ENCODE measurements around the gene DOHH. TPM values are rescaled to one million over a fixed set of nuclear protein-coding genes. Genes with fewer than 3 reads are reported as not detected.

The DOHH gene
- total RNA-seq: 1 to 10 TPM; 4.1 to 5.2 TPM
- total RNA-seq: 8.3 to 10.7 reads per million in 2 donors

- DNase-seq (peak; percentile 77 to 88 (median 86)), ATAC-seq (peak; percentile 91)
- peak within 1 kb of the TSS; percentile 93 for H3K4me3 Mint-ChIP-seq
- peaks cover 27% of the 10 kb centered on the region for H3K4me1 Mint-ChIP-seq
- no peaks in the 10 kb centered on the region for H3K36me3 Mint-ChIP-seq (ENCODE audit: low read depth)
- H3K27me3 Mint-ChIP-seq: no peaks in the 10 kb centered on the region
- peak within 1 kb of the TSS; percentile 94 for H3K27ac Mint-ChIP-seq
- H3K9me3 ChIP-seq (ENCODE audit: control insufficient read depth, low read length, poor library complexity, severe bottlenecking): no peaks in the 10 kb centered on the region
These were observed at the start of gene DOHH for GRCh38 chr19:3500429-3501101. DOHH (minus strand) TSS chr19:3500674; CDS start chr19:3496814, 3,860 bp downstream.

- Mint-ChIP-seq H3K4me3 (no peak overlapping the region), H3K27ac (no peak overlapping the region)
These were observed 49.3 kb upstream of the DOHH start for GRCh38 chr19:3549816-3550215.

GRCh38 chr19:3548606-3549005, 48.1 kb upstream of the DOHH start:
- DNase-seq: no peak
- H3K27ac Mint-ChIP-seq: no peak overlapping the region

More at GRCh38 chr19:3549816-3550215, 49.3 kb upstream of the DOHH start:
- Mint-ChIP-seq H3K4me1 (peaks cover 17% of the 10 kb centered on the region), H3K27me3 (no peaks in the 10 kb centered on the region), H3K36me3 (ENCODE audit: low read depth) (no peaks in the 10 kb centered on the region)
- DNase-seq (no peak), ATAC-seq (no peak)
- H3K9me3 ChIP-seq (ENCODE audit: control insufficient read depth, low read length, poor library complexity, severe bottlenecking): no peaks in the 10 kb centered on the region

GRCh38 chr19:3547767-3548282, 47.4 kb upstream of the DOHH start:
- Mint-ChIP-seq H3K27me3 (no peaks in the 10 kb centered on the region), H3K4me1 (peaks cover 12% of the 10 kb centered on the region), H3K36me3 (ENCODE audit: low read depth) (no peaks in the 10 kb centered on the region), H3K4me3 (no peak overlapping the region), H3K27ac (no peak overlapping the region)
- no peaks in the 10 kb centered on the region for H3K9me3 ChIP-seq (ENCODE audit: control insufficient read depth, low read length, poor library complexity, severe bottlenecking)
- DNase-seq (no peak), ATAC-seq (no peak)

More at GRCh38 chr19:3548606-3549005, 48.1 kb upstream of the DOHH start:
- Mint-ChIP-seq H3K27me3 (no peaks in the 10 kb centered on the region), H3K4me3 (no peak overlapping the region), H3K4me1 (peaks cover 12% of the 10 kb centered on the region), H3K36me3 (ENCODE audit: low read depth) (no peaks in the 10 kb centered on the region)
- ATAC-seq: no peak
- no peaks in the 10 kb centered on the region for H3K9me3 ChIP-seq (ENCODE audit: control insufficient read depth, low read length, poor library complexity, severe bottlenecking)

GRCh38 chr19:3547301-3547731, 46.8 kb upstream of the DOHH start:
- no peaks in the 10 kb centered on the region for H3K9me3 ChIP-seq (ENCODE audit: control insufficient read depth, low read length, poor library complexity, severe bottlenecking)
- Mint-ChIP-seq H3K4me1 (peaks cover 12% of the 10 kb centered on the region), H3K27me3 (no peaks in the 10 kb centered on the region), H3K36me3 (ENCODE audit: low read depth) (no peaks in the 10 kb centered on the region), H3K27ac (no peak overlapping the region), H3K4me3 (no peak overlapping the region)
- DNase-seq: no peak
- ATAC-seq: no peak

GRCh38 chr19:3546119-3546518, 45.6 kb upstream of the DOHH start:
- Mint-ChIP-seq H3K4me3 (no peak overlapping the region), H3K36me3 (ENCODE audit: low read depth) (no peaks in the 10 kb centered on the region), H3K4me1 (peaks cover 8% of the 10 kb centered on the region), H3K27ac (peak overlapping the region; percentile 69), H3K27me3 (no peaks in the 10 kb centered on the region)
- DNase-seq (no peak), ATAC-seq (no peak)
- H3K9me3 ChIP-seq (ENCODE audit: control insufficient read depth, low read length, poor library complexity, severe bottlenecking): no peaks in the 10 kb centered on the region

GRCh38 chr19:3545669-3546034, 45.2 kb upstream of the DOHH start:
- peak overlapping the region; percentile 69 for H3K27ac Mint-ChIP-seq
- no peaks in the 10 kb centered on the region for H3K27me3 Mint-ChIP-seq
- DNase-seq: no peak
- H3K4me3 Mint-ChIP-seq: no peak overlapping the region
- no peak for ATAC-seq
- H3K36me3 Mint-ChIP-seq (ENCODE audit: low read depth): no peaks in the 10 kb centered on the region
- no peaks in the 10 kb centered on the region for H3K9me3 ChIP-seq (ENCODE audit: control insufficient read depth, low read length, poor library complexity, severe bottlenecking)
- H3K4me1 Mint-ChIP-seq: peaks cover 8% of the 10 kb centered on the region

GRCh38 chr19:3544742-3545668, 44.5 kb upstream of the DOHH start:
- Mint-ChIP-seq H3K27ac (peak overlapping the region; percentile 69), H3K4me3 (peak overlapping the region; percentile 45), H3K27me3 (no peaks in the 10 kb centered on the region), H3K36me3 (ENCODE audit: low read depth) (no peaks in the 10 kb centered on the region), H3K4me1 (peaks cover 8% of the 10 kb centered on the region)
- DNase-seq (peak; percentile 62 to 86 (median 68)), ATAC-seq (peak; percentile 75)
- H3K9me3 ChIP-seq (ENCODE audit: control insufficient read depth, low read length, poor library complexity, severe bottlenecking): no peaks in the 10 kb centered on the region

GRCh38 chr19:3544058-3544376, 43.5 kb upstream of the DOHH start:
- no peak for ATAC-seq
- H3K4me1 Mint-ChIP-seq: peaks cover 8% of the 10 kb centered on the region
- H3K9me3 ChIP-seq (ENCODE audit: control insufficient read depth, low read length, poor library complexity, severe bottlenecking): no peaks in the 10 kb centered on the region
- H3K27ac Mint-ChIP-seq: no peak overlapping the region
- H3K36me3 Mint-ChIP-seq (ENCODE audit: low read depth): no peaks in the 10 kb centered on the region
- H3K27me3 Mint-ChIP-seq: no peaks in the 10 kb centered on the region
- DNase-seq: no peak
- no peak overlapping the region for H3K4me3 Mint-ChIP-seq

- no peak for ATAC-seq
- no peaks in the 10 kb centered on the region for H3K9me3 ChIP-seq (ENCODE audit: control insufficient read depth, low read length, poor library complexity, severe bottlenecking)
- no peak overlapping the region for H3K4me3 Mint-ChIP-seq
- peaks cover 8% of the 10 kb centered on the region for H3K4me1 Mint-ChIP-seq
- H3K36me3 Mint-ChIP-seq (ENCODE audit: low read depth): no peaks in the 10 kb centered on the region
- no peaks in the 10 kb centered on the region for H3K27me3 Mint-ChIP-seq
- no peak for DNase-seq
- no peak overlapping the region for H3K27ac Mint-ChIP-seq
These were observed 42.9 kb upstream of the DOHH start for GRCh38 chr19:3543150-3544057.

- H3K36me3 Mint-ChIP-seq (ENCODE audit: low read depth): no peaks in the 10 kb centered on the region
- DNase-seq: no peak
- H3K9me3 ChIP-seq (ENCODE audit: control insufficient read depth, low read length, poor library complexity, severe bottlenecking): no peaks in the 10 kb centered on the region
- no peak for ATAC-seq
- no peaks in the 10 kb centered on the region for H3K27me3 Mint-ChIP-seq
- peaks cover 3% of the 10 kb centered on the region for H3K4me1 Mint-ChIP-seq
- no peak overlapping the region for H3K27ac Mint-ChIP-seq
- no peak overlapping the region for H3K4me3 Mint-ChIP-seq
These were observed 39.3 kb upstream of the DOHH start for GRCh38 chr19:3539756-3540118.

GRCh38 chr19:3538965-3539755, 38.7 kb upstream of the DOHH start, which contains the start of gene TEKTIP1:
TEKTIP1 (plus strand) TSS chr19:3539174; CDS start chr19:3539178, 4 bp downstream.
- no peaks in the 10 kb centered on the region for H3K9me3 ChIP-seq (ENCODE audit: control insufficient read depth, low read length, poor library complexity, severe bottlenecking)
- ATAC-seq: no peak
- peaks cover 7% of the 10 kb centered on the region for H3K4me1 Mint-ChIP-seq
- no peak within 1 kb of the TSS for H3K27ac Mint-ChIP-seq
- H3K4me3 Mint-ChIP-seq: peak within 1 kb of the TSS; percentile 25
- no peak for DNase-seq
- no peaks in the 10 kb centered on the region for H3K27me3 Mint-ChIP-seq
- no peaks in the 10 kb centered on the region for H3K36me3 Mint-ChIP-seq (ENCODE audit: low read depth)
